Lower leg skin (tissue), 4 donors: ENCODE data around the gene YWHAE. TPM values are rescaled to one million over a fixed set of nuclear protein-coding genes. Genes with fewer than 3 reads are reported as not detected.

Source experiments
- DNase-seq, 2 donors: peaks; one replicate each; pipeline ENCODE4 v3.0.0-alpha.2; 2019; ENCODE audit warnings: low spot score in 2 of 2
- H3K4me3 ChIP-seq: fragments of 200-600 bp; sonication (generic); 2 replicates; pipeline ENCODE4 v1.5.1; 2017; ENCODE audit warnings: mild to moderate bottlenecking, low read depth; ENCODE audit not compliant: poor library complexity, severe bottlenecking
- POLR2A ChIP-seq, 2 donors: fragments of 450-650 bp; IDR thresholded peaks; one replicate each; pipeline ENCODE4 v1.6.1; 2016 to 2017; ENCODE audit warnings: antibody characterized with exemption in 2 of 2, mild to moderate bottlenecking in 1 of 2, moderate library complexity in 1 of 2
- WGBS, 2 donors: methylation state at CpG; one replicate each; pipeline ENCODE4 v1.1.5; 2018; 5-methylcytosine and 5-hydroxymethylcytosine counted together
- intact Hi-C: fragments of 100-400 bp; cut with DNase I; formaldehyde crosslinking; loops from one replicate; pipeline ENCODE4 v1.15.0; 2023; ENCODE audit warnings: low total_unique reads
- total RNA-seq, 4 donors: library from RNA; depleted of rRNA; stranded (reverse); fragments of >200 nt; gene quantifications; one replicate each; pipeline ENCODE4 v1.1.0, GENCODE V29; 2016
- TF ChIP-seq, protein P1 (sequence below), 3 donors: fragments of 450-650 bp; IDR thresholded peaks; one replicate each; pipeline ENCODE4 v1.5.1; 2016; ENCODE audit warnings: antibody characterized with exemption in 3 of 3, mild to moderate bottlenecking in 3 of 3, moderate library complexity in 2 of 3

The YWHAE gene
- total RNA-seq, 4 donors from 2014 or later = 431 to 648 (median 506) TPM

DNA sequence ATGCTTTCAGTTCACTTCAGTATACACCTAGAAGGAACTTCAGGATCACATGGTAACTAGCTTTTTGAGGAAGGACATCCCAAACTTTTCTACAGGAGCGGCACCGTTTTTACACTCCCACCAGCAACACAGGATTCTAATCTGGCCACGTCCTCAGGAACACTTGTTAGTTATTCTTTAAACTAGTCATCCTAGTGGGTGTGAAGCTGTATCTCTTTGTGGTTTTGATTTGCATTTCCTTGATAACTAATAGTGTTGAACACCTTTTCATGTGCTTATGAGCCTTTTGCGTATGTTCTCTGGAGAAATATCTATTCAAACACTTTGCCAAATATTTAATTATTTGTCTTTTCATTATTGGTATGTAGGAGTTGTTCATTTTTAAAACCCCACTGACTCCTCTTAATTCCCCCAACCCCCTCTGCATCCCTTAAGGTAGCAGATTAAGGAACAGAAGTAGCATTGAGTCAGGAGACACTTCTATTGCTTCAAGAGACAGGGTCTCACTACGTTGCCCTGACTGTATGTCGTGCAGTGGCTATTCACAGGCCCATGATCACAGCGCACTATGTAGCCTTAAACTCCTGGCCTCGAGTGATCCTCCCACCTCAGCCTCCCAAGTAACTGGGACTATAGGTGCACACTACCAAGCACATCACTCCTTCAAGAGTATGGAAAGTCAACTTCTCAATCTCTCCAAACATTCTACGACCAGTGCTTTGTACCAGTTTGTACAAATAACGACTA lies 25.4 kb downstream of the YWHAE start:
- intact Hi-C loops = no loop called here
- H3K4me3 ChIP-seq = no peak overlapping the region
- WGBS, 2 donors = 63 to 72% methylated on average over 10 of the region's 10 CpGs
- peak in 1 of 2 donors; percentile 23 for DNase-seq
- TF ChIP-seq, protein P1, sequence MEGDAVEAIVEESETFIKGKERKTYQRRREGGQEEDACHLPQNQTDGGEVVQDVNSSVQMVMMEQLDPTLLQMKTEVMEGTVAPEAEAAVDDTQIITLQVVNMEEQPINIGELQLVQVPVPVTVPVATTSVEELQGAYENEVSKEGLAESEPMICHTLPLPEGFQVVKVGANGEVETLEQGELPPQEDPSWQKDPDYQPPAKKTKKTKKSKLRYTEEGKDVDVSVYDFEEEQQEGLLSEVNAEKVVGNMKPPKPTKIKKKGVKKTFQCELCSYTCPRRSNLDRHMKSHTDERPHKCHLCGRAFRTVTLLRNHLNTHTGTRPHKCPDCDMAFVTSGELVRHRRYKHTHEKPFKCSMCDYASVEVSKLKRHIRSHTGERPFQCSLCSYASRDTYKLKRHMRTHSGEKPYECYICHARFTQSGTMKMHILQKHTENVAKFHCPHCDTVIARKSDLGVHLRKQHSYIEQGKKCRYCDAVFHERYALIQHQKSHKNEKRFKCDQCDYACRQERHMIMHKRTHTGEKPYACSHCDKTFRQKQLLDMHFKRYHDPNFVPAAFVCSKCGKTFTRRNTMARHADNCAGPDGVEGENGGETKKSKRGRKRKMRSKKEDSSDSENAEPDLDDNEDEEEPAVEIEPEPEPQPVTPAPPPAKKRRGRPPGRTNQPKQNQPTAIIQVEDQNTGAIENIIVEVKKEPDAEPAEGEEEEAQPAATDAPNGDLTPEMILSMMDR (IDR thresholded peaks at IDR 0.05) = no peak

DNA sequence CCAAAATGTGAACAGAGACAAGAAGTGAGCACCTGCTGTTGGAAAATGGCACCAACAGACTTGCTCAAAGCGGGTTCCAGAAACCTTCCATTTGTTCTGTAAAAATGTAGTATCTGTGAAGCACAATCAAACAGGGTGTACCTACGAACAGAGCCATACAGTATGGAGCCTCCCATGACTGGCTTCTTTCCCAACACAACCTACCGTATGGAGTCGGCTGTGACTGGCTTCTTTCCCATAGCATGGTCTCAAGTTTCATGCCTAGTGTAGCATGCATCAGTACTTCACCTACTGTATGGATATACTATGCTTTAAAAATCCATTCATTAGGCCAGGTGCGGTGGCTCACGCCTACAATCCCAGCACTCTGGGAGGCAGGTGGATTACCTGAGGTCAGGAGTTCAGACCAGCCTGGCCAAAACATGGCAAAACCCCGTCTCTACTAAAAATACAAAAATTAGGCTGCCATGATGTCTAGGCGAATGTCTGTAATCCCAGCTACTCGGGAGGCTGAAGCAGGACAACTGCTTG lies 26.2 kb downstream of the YWHAE start:
- no peak for DNase-seq
- intact Hi-C loops = no loop called here
- no peak for TF ChIP-seq POLR2A (IDR thresholded peaks at IDR 0.05)
- TF ChIP-seq, protein P1 (IDR thresholded peaks at IDR 0.05) = no peak
- H3K4me3 ChIP-seq = no peak overlapping the region
- WGBS, 2 donors = 63 to 71% methylated on average over 9 of the region's 9 CpGs

DNA sequence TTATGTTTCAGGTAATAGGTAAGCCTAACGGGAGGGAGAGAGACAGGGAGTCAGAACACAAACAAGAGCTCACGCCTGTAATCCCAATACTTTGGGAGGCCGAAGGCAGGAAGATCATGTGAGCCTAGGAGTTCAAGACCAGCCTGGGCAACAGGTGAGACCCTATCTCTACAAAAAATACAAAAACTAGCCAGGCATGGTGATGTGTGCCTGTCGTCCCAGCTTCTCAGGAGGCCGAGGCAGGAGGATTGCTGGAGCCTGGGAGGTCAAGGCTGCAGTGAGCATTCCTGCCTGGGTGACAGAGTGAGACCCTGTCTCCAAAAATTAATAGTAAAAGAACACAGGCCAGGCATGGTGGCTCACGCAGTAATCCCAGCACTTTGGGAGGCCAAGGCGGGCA lies 27.4 kb downstream of the YWHAE start:
- intact Hi-C loops = no loop called here
- no peak for TF ChIP-seq POLR2A (IDR thresholded peaks at IDR 0.05)
- TF ChIP-seq, protein P1 (IDR thresholded peaks at IDR 0.05) = no peak
- 79 to 89% methylated on average over 7 of the region's 7 CpGs for WGBS, 2 donors
- H3K4me3 ChIP-seq = no peak overlapping the region
- peak in 1 of 2 donors; percentile 23 for DNase-seq

DNA sequence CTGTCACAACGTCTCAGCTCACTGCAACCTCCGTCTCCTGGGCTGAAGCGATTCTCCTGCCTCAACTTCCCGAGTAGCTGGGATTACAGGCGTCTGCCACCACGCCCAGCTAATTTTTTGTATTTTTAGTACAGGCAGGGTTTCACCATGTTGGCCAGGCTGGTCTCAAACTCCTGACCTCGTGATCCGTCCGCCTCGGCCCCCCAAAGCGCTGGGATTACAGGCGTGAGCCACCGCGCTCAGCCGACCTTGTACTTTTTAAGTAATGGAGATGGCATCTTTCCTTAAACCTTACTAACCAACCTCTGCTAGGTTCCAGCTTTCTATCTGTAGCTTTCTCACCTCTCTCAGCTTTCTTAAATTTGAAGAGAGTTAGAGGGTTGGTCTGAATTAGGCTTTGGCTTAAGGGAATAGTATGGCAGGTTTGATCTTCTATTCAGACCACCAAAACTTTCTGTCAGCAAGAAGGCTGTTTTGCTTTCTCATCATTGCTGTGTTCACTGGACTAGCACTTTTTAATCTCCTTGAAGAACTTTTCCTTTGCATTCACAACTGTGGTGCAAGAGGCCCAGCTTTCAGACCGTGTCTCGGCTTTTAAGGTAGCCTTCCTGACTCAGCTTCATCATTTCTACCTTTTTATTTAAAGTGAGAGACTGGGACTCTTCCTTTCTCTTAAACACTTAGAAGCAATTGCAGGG lies 28.0 kb downstream of the YWHAE start:
- no peak for TF ChIP-seq POLR2A (IDR thresholded peaks at IDR 0.05)
- TF ChIP-seq, protein P1 (IDR thresholded peaks at IDR 0.05) = no peak
- intact Hi-C loops = no loop called here
- DNase-seq = peak in 1 of 2 donors; percentile 40
- WGBS, 2 donors = 82% methylated on average over 17 of the region's 17 CpGs
- H3K4me3 ChIP-seq = no peak overlapping the region

DNA sequence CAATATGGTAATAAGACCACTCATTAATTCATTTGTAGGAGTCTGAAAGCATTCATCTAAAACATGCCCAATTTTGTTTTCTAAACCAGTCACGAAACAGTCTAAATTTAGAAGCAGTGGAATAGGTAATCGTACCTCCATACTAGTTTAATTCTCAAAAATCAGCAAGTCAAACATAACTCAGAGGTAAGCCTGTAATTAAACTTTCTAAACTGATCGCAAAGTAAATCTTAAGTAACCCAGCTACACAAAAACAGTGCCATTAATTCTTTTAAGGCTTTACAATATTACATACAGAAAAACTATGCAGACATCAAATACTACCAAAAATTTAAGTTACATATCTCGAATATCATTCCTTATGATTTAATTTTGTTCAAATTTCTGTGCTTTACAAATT lies 31.4 kb downstream of the YWHAE start:
- H3K4me3 ChIP-seq = no peak overlapping the region
- 71% methylated on average over 4 of the region's 4 CpGs for WGBS, 2 donors
- TF ChIP-seq, protein P1 (IDR thresholded peaks at IDR 0.05) = no peak
- TF ChIP-seq POLR2A (IDR thresholded peaks at IDR 0.05) = no peak
- intact Hi-C loops = loop anchor here (10.0 kb wide), 2 partner anchors 146 to 256 kb away; partner anchors contain the start of genes INPP5K and SLC43A2
- no peak for DNase-seq
